HCT116 (cell line): ENCODE measurements around the gene ACADSB. TPM values are rescaled to one million over a fixed set of nuclear protein-coding genes. Genes with fewer than 3 reads are reported as not detected.
A peak's percentile ranks its signal among the peaks of the same experiment; 100 is the strongest.

Experiments used
- ATAC-seq: fragments of 200-7000 bp; cut with Tn5 transposase; 2 replicates; pipeline ENCODE4 v1.9.1; 2020; ENCODE audit warnings: mild to moderate bottlenecking, moderate library complexity
- BruUV-seq: library from RNA; stranded (reverse); fragments of 400-500 nt; replicated peaks from 2 replicates; lab custom pipeline; 2021; lab: Mats Ljungman, UMichigan
- CTCF ChIA-PET: fragments of 300-600 bp; sonication (Branson Sonifier 250); formaldehyde crosslinking; loops from one replicate; lab custom pipeline; 2021; ENCODE audit warnings: antibody characterized with exemption; lab: Charles Lee
- POLR2A ChIA-PET: fragments of 300-600, 350-600 bp; sonication (Branson Sonifier 250); formaldehyde crosslinking; loops from one replicate; lab custom pipeline; 2021; ENCODE audit warnings: antibody characterized with exemption; lab: Charles Lee
- RAD21 ChIA-PET, 2 experiments: fragments of 300-600 bp; sonication (Branson Sonifier 250); formaldehyde crosslinking; loops; one replicate each; lab custom pipeline; 2023; ENCODE audit warnings: low total read pairs in 2 of 2; ENCODE audit not compliant: uncharacterized antibody in 2 of 2, unreplicated experiment in 2 of 2, low non-redundant PET in 1 of 2; lab: Charles Lee
- DNase-seq: peaks from one replicate; pipeline ENCODE4 v3.0.0-alpha.2; 2010; ENCODE audit warnings: low read depth, low spot score
- H2AFZ ChIP-seq: fragments of 200-600 bp; shearing (Covaris generic), sonication (generic); 2 replicates; pipeline ENCODE4 v1.6.1; 2017; ENCODE audit warnings: low read depth, mixed run types, mixed read lengths, antibody characterized with exemption, low read length; ENCODE audit not compliant: poor library complexity, severe bottlenecking
- H3K27ac ChIP-seq: 2 replicates; pipeline ENCODE4 v1.5.1; 2012; ENCODE audit warnings: low read depth, low read length
- H3K27me3 ChIP-seq: fragments of 200-600 bp; sonication (generic); 2 replicates; pipeline ENCODE4 v1.6.1; 2016; ENCODE audit warnings: mixed run types, low read length, mixed read lengths; ENCODE audit not compliant: insufficient read depth
- H3K36me3 ChIP-seq, 2 experiments: fragments of 200-500 bp in 1 of 2; fragments of 200-600 bp in 1 of 2; sonication (Bioruptor generic) in 1 of 2; sonication (generic) in 1 of 2; 2 replicates each; pipeline versions ENCODE4 v1.5.1 to v1.6.1; 2014 to 2016; ENCODE audit warnings: low read length in 2 of 2, inconsistent platforms in 1 of 2, mixed read lengths in 1 of 2, mixed run types in 1 of 2; ENCODE audit not compliant: insufficient read depth in 2 of 2, control insufficient read depth in 1 of 2
- H3K4me1 ChIP-seq, 2 experiments: fragments of 200-600 bp in 1 of 2; sonication (generic) in 1 of 2; 2 replicates each; pipeline versions ENCODE4 v1.5.1 to v1.6.1; 2012 to 2017; ENCODE audit warnings: low read length in 2 of 2, inconsistent platforms in 1 of 2, mild to moderate bottlenecking in 1 of 2, mixed read lengths in 1 of 2, mixed run types in 1 of 2, moderate library complexity in 1 of 2; ENCODE audit not compliant: insufficient read depth in 2 of 2, control insufficient read depth in 1 of 2
- H3K4me2 ChIP-seq: fragments of 200-600 bp; sonication (generic); 2 replicates; pipeline ENCODE4 v1.6.1; 2017; ENCODE audit warnings: mixed run types, low read length, mixed read lengths
- H3K4me3 ChIP-seq, 2 experiments: fragments of 200-600 bp in 1 of 2; sonication (generic) in 1 of 2; replicated peaks in 1 of 2; 2 replicates each; pipeline ENCODE4 v1.5.1; 2011 to 2016; ENCODE audit warnings: low read length in 2 of 2, control low read depth in 1 of 2, low read depth in 1 of 2, mild to moderate bottlenecking in 1 of 2, mixed read lengths in 1 of 2, mixed run types in 1 of 2
- H3K79me2 ChIP-seq: fragments of 200-600 bp; sonication (generic); 2 replicates; pipeline ENCODE4 v1.6.1; 2017; ENCODE audit warnings: mild to moderate bottlenecking, mixed run types, low read length, moderate library complexity, mixed read lengths; ENCODE audit not compliant: insufficient read depth
- H3K9ac ChIP-seq: fragments of 200-600 bp; sonication (generic); 2 replicates; pipeline ENCODE4 v1.6.1; 2016; ENCODE audit warnings: low read length, mixed read lengths
- H3K9me2 ChIP-seq: fragments of 200-600 bp; sonication (generic), shearing (Covaris generic); 2 replicates; pipeline ENCODE4 v1.6.1; 2017; ENCODE audit warnings: mixed run types, mild to moderate bottlenecking, moderate library complexity; ENCODE audit not compliant: insufficient read depth
- H3K9me3 ChIP-seq, 2 experiments: fragments of 200-500 bp in 1 of 2; fragments of 200-600 bp in 1 of 2; sonication (Bioruptor generic) in 1 of 2; sonication (generic) in 1 of 2; 2 replicates each; pipeline ENCODE4 v1.6.1; 2014 to 2017; ENCODE audit warnings: low read length in 2 of 2, mixed read lengths in 2 of 2, inconsistent platforms in 1 of 2, low read depth in 1 of 2, mild to moderate bottlenecking in 1 of 2, mixed run types in 1 of 2, moderate library complexity in 1 of 2; ENCODE audit not compliant: control insufficient read depth in 1 of 2, insufficient read depth in 1 of 2
- H4K20me1 ChIP-seq: fragments of 200-600 bp; sonication (generic), shearing (Covaris generic); 2 replicates; pipeline ENCODE4 v1.6.1; 2017; ENCODE audit warnings: mixed run types, mild to moderate bottlenecking, moderate library complexity; ENCODE audit not compliant: insufficient read depth
- ATF3 ChIP-seq: IDR thresholded peaks from 2 replicates; pipeline ENCODE4 v1.6.1; 2012
- CTCF ChIP-seq, 3 experiments: fragments of 200-600 bp in 1 of 3; sonication (generic) in 1 of 3; IDR thresholded peaks in 2 of 3; conservative IDR thresholded peaks in 1 of 3; 2 replicates each; pipeline ENCODE4 v1.5.1; 2012 to 2017; ENCODE audit warnings: low read depth in 2 of 3, low read length in 2 of 3, antibody characterized with exemption in 1 of 3, borderline replicate concordance in 1 of 3, control low read depth in 1 of 3, mild to moderate bottlenecking in 1 of 3, mixed read lengths in 1 of 3, mixed run types in 1 of 3, moderate library complexity in 1 of 3; ENCODE audit not compliant: insufficient read depth in 1 of 3
- EZH2 ChIP-seq: fragments of 200-600 bp; sonication (generic); IDR thresholded peaks from 2 replicates; pipeline ENCODE4 v1.6.1; 2017; ENCODE audit warnings: antibody characterized with exemption, mixed run types
- FOSL1 ChIP-seq: IDR thresholded peaks from 2 replicates; pipeline ENCODE4 v1.6.1; 2012; ENCODE audit warnings: low read depth
- JUND ChIP-seq: IDR thresholded peaks from 2 replicates; pipeline ENCODE4 v1.6.1; 2012
- POLR2A ChIP-seq: IDR thresholded peaks from 2 replicates; pipeline ENCODE4 v1.7.0; 2011; ENCODE audit warnings: borderline replicate concordance; ENCODE audit not compliant: insufficient read depth, insufficient read length; ENCODE audit errors: extremely low read depth
- POLR2AphosphoS5 ChIP-seq: IDR thresholded peaks from 2 replicates; pipeline ENCODE4 v1.6.1; 2011; ENCODE audit warnings: mild to moderate bottlenecking, low read depth, low read length, moderate library complexity
- RAD21 ChIP-seq: IDR thresholded peaks from 2 replicates; pipeline ENCODE4 v1.6.1; 2012; ENCODE audit warnings: low read depth, mild to moderate bottlenecking
- SIN3A ChIP-seq: IDR thresholded peaks from 2 replicates; pipeline ENCODE4 v1.6.1; 2012; ENCODE audit warnings: low read depth
- SP1 ChIP-seq: IDR thresholded peaks from 2 replicates; pipeline ENCODE4 v1.6.1; 2012; ENCODE audit warnings: low read depth
- SRF ChIP-seq: IDR thresholded peaks from 2 replicates; pipeline ENCODE4 v1.6.1; 2012; ENCODE audit warnings: low read depth
- TCF7L2 ChIP-seq: IDR thresholded peaks from 2 replicates; pipeline ENCODE4 v1.7.0; 2011; ENCODE audit warnings: borderline replicate concordance, inconsistent platforms; ENCODE audit not compliant: insufficient read depth, insufficient read length; ENCODE audit errors: extremely low read depth
- YY1 ChIP-seq: IDR thresholded peaks from 2 replicates; pipeline ENCODE4 v1.6.1; 2011; ENCODE audit warnings: low read length, low read depth, moderate library complexity, mild to moderate bottlenecking; ENCODE audit not compliant: insufficient replicate concordance; ENCODE audit errors: extremely low read depth
- ZBTB33 ChIP-seq: IDR thresholded peaks from 2 replicates; pipeline ENCODE4 v1.6.1; 2011; ENCODE audit warnings: mild to moderate bottlenecking, low read length, moderate library complexity; ENCODE audit not compliant: insufficient replicate concordance; ENCODE audit errors: extremely low read depth
- intact Hi-C: fragments of 100-400 bp; cut with micrococcal nuclease; formaldehyde crosslinking; loops from 2 replicates; pipeline ENCODE4 v1.10.0; 2022
- total RNA-seq: library from RNA; stranded (reverse); gene quantifications from one replicate; pipeline ENCODE4 v1.2.1, GENCODE V29; 2021; ENCODE audit not compliant: unreplicated experiment

Gene ACADSB
- total RNA-seq, 1 experiment from 2014 or later: 33.3 TPM

- ChIA-PET CTCF (interaction anchor here (0.8 to 1.3 kb wide), 3 partner anchors 11 to 279 kb away, joined by 3 to 4 read pairs (median 3); no protein-coding TSS in a partner anchor), RAD21 (no interaction called here), POLR2A (no interaction called here)
- intact Hi-C loops: no loop called here
- H3K9ac ChIP-seq: no peak overlapping the region
- H4K20me1 ChIP-seq: no peaks in the 10 kb centered on the region
- no peaks in the 10 kb centered on the region for H3K36me3 ChIP-seq
- H3K4me1 ChIP-seq: peaks cover 0 to 9% of the 10 kb centered on the region in 2 experiments; a peak in 1 of 4 replicates
- no TSS peak for BruUV-seq
- no peaks in the 10 kb centered on the region for H3K9me3 ChIP-seq
- H3K9me2 ChIP-seq: no peaks in the 10 kb centered on the region
- peaks cover 4% of the 10 kb centered on the region; the same call in 1 of the 2 replicates for H3K27me3 ChIP-seq
- no peak overlapping the region for H3K4me2 ChIP-seq
- H3K27ac ChIP-seq: no peak overlapping the region
- DNase-seq (no peak), ATAC-seq (peak; percentile 37)
- no peaks in the 10 kb centered on the region for H3K79me2 ChIP-seq
- no peak overlapping the region for H3K4me3 ChIP-seq
- H2AFZ ChIP-seq: no peak overlapping the region
- TF ChIP-seq CTCF (IDR thresholded peaks at IDR 0.05 in 2 of 3, conservative IDR thresholded peaks at IDR 0.05 in 1 of 3; ENCODE audit: borderline replicate concordance in 1 of 3, insufficient read depth in 1 of 3, low read depth in 2 of 3, low read length in 2 of 3) (peak in 2 of 3 experiments; percentile 18 to 26; a peak in 1 of 6 replicates), RAD21 (peak; percentile 31; the same call in 1 of the 2 replicates), EZH2 (no peak)
Observed at GRCh38 chr10:123101872-123102271, 93.1 kb downstream of the ACADSB start.

- Histone ChIP-seq H3K27me3 (no peaks in the 10 kb centered on the region), H2AFZ (no peak overlapping the region), H3K36me3 (no peaks in the 10 kb centered on the region), H3K9me2 (no peaks in the 10 kb centered on the region), H3K9me3 (no peaks in the 10 kb centered on the region), H3K4me2 (no peak overlapping the region), H3K79me2 (no peaks in the 10 kb centered on the region), H3K9ac (no peak overlapping the region), H3K27ac (no peak overlapping the region), H3K4me1 (peaks cover 0 to 9% of the 10 kb centered on the region in 2 experiments; a peak in 1 of 4 replicates), H3K4me3 (no peak overlapping the region), H4K20me1 (no peaks in the 10 kb centered on the region)
- BruUV-seq: no TSS peak
- ChIA-PET CTCF (interaction anchor here (1.0 to 1.3 kb wide), 3 partner anchors 12 to 278 kb away, joined by 3 to 4 read pairs (median 3); no protein-coding TSS in a partner anchor), POLR2A (no interaction called here), RAD21 (no interaction called here)
- ATAC-seq (0 out of 2 replicates have a peak, but pooled peaks have one; percentile 15), DNase-seq (no peak)
- intact Hi-C loops: no loop called here
- TF ChIP-seq POLR2A (no peak), YY1 (no peak), FOSL1 (no peak), TCF7L2 (no peak), SIN3A (no peak), JUND (no peak), POLR2AphosphoS5 (no peak), SP1 (no peak), RAD21 (no peak), SRF (no peak), ZBTB33 (no peak), ATF3 (no peak)
Observed at GRCh38 chr10:123102673-123103072, 93.9 kb downstream of the ACADSB start.
